ENCODE measurements around the gene MEFV. TPM values are rescaled to one million over a fixed set of nuclear protein-coding genes. Genes with fewer than 3 reads are reported as not detected.

Gene MEFV
- total and polyA plus RNA-seq, 2 of the 13 experiments (the other 11 are each of a cell fraction or from before 2014, with no cell fraction given), result 0.22 TPM; not detected in 1

GRCh38 chr16:3274947-3275346 lies 18.5 kb upstream of the MEFV start (continued):
- TF ChIP-seq THRA (CRISPR knock-in tag; IDR thresholded peaks at IDR 0.05; ENCODE audit: borderline replicate concordance) (peak; percentile 36; the same call in 1 of the 2 replicates), NKX3-1 (CRISPR knock-in tag; IDR thresholded peaks at IDR 0.05) (no peak)
- TF ChIP-seq, protein P1, sequence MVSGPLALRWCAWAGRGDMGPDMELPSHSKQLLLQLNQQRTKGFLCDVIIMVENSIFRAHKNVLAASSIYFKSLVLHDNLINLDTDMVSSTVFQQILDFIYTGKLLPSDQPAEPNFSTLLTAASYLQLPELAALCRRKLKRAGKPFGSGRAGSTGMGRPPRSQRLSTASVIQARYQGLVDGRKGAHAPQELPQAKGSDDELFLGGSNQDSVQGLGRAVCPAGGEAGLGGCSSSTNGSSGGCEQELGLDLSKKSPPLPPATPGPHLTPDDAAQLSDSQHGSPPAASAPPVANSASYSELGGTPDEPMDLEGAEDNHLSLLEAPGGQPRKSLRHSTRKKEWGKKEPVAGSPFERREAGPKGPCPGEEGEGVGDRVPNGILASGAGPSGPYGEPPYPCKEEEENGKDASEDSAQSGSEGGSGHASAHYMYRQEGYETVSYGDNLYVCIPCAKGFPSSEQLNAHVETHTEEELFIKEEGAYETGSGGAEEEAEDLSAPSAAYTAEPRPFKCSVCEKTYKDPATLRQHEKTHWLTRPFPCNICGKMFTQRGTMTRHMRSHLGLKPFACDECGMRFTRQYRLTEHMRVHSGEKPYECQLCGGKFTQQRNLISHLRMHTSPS (CRISPR knock-in tag; IDR thresholded peaks at IDR 0.05; ENCODE audit: low read depth), result peak; percentile 49; the same call in 1 of the 2 replicates

GRCh38 chr16:3274490-3274889 lies 18.1 kb upstream of the MEFV start:
- Histone ChIP-seq H4K20me1 (ENCODE audit: insufficient read depth, low read length) (no peaks in the 10 kb centered on the region), H3K9ac (ENCODE audit: insufficient read depth, low read depth, low read length) (peak overlapping the region; percentile 74), H3K4me1 (ENCODE audit: insufficient read depth, low read length) (peaks cover 52% of the 10 kb centered on the region), H3K4me3 (replicated peaks in 1 of 3; ENCODE audit: insufficient read depth in 1 of 3, low read depth in 2 of 3, low read length in 3 of 3) (peak overlapping the region; percentile 43 to 60 (median 52)), H2AFZ (ENCODE audit: low read length) (peak overlapping the region; percentile 35), H3K4me2 (ENCODE audit: low read depth, low read length) (peak overlapping the region; percentile 89), H3K79me2 (ENCODE audit: insufficient read depth, low read length) (no peaks in the 10 kb centered on the region), H3K36me3 (replicated peaks in 1 of 2; ENCODE audit: control insufficient read depth in 1 of 2, insufficient read depth in 2 of 2, low read length in 2 of 2) (no peaks in the 10 kb centered on the region), H3K27ac (ENCODE audit: extremely low read length, insufficient read depth, low read length) (peak overlapping the region; percentile 89), H3K27me3 (ENCODE audit: control insufficient read depth in 1 of 2, insufficient read depth in 2 of 2, low read length in 2 of 2) (no peaks in the 10 kb centered on the region; a peak in 1 of 5 replicates), H3K9me3 (ENCODE audit: low read length) (no peaks in the 10 kb centered on the region)
- ChIA-PET CTCF (ENCODE audit: low intra/inter-chr PET ratio, low total read pairs) (no interaction called here), POLR2A (interaction anchor here (0.9 to 4.4 kb wide), 5 partner anchors 8 to 91 kb away, joined by 3 to 44 read pairs (median 6); partner anchors contain the start of gene ZNF263)
- intact Hi-C loops (cut with micrococcal nuclease; ENCODE audit: unreplicated experiment), result no loop called here
- BruUV-seq (replicated peaks), result no TSS peak
- 12% methylated on average over 3 of the region's 4 CpGs for WGBS (ENCODE audit: low lambda C conversion rate)
- in situ Hi-C loops (cut with HindIII; ENCODE audit: extremely low pct_ligation_motif_present, low pct_unique_long_range_greater_than_20kb), result no loop called here
- DNase-seq (ENCODE audit: low spot score), result peak; percentile 91
- FAIRE-seq, result peak; percentile 97
- ATAC-seq, result peak; percentile 100
- no peak for TF ChIP-seq ZNF496 (CRISPR knock-in tag; IDR thresholded peaks at IDR 0.05; ENCODE audit: insufficient replicate concordance)
- 0 out of 2 replicates have a peak, but pooled peaks have one; percentile 25 for TF ChIP-seq ZSCAN29 (CRISPR knock-in tag; conservative IDR thresholded peaks at IDR 0.05)
- TF ChIP-seq ZNF430 (CRISPR knock-in tag; IDR thresholded peaks at IDR 0.05), result 0 out of 2 replicates have a peak, but pooled peaks have one; percentile 42
- TF ChIP-seq HNRNPUL1 (IDR thresholded peaks at IDR 0.05; ENCODE audit: low read depth, low read length), result no peak
- TF ChIP-seq POLR2A (IDR thresholded peaks at IDR 0.05; ENCODE audit: insufficient read depth in 1 of 2, low read depth in 2 of 2, low read length in 2 of 2), result peak; percentile 48 to 84; a peak in 3 of 4 replicates
- no peak for TF ChIP-seq CREB1 (IDR thresholded peaks at IDR 0.05)
- TF ChIP-seq CREB1 (CRISPR knock-in tag; IDR thresholded peaks at IDR 0.05), result peak; percentile 74; the same call in 1 of the 2 replicates
- peak; percentile 61 for TF ChIP-seq ZNF143 (CRISPR knock-in tag; IDR thresholded peaks at IDR 0.05)
- TF ChIP-seq CEBPG (CRISPR knock-in tag; IDR thresholded peaks at IDR 0.05), result peak; percentile 44
- no peak for TF ChIP-seq ZFP36 (IDR thresholded peaks at IDR 0.05; ENCODE audit: borderline replicate concordance, low read depth, low read length, partially characterized antibody)
- peak; percentile 48; the same call in 1 of the 2 replicates for TF ChIP-seq ZNF605 (CRISPR knock-in tag; IDR thresholded peaks at IDR 0.05)
- TF ChIP-seq DR1 (CRISPR knock-in tag; IDR thresholded peaks at IDR 0.05), result peak; percentile 85
